HCT116 (cell line): ENCODE measurements around the gene MN1.

ENCODE experiments used
- CEBPB ChIP-seq: IDR thresholded peaks from 2 replicates; pipeline ENCODE4 v1.6.1; 2012; ENCODE audit warnings: low read depth
- CTCF ChIP-seq, 3 experiments: fragments of 200-600 bp in 1 of 3; sonication (generic) in 1 of 3; IDR thresholded peaks in 2 of 3; conservative IDR thresholded peaks in 1 of 3; 2 replicates each; pipeline ENCODE4 v1.5.1; 2012 to 2017; ENCODE audit warnings: low read depth in 2 of 3, low read length in 2 of 3, antibody characterized with exemption in 1 of 3, borderline replicate concordance in 1 of 3, control low read depth in 1 of 3, mild to moderate bottlenecking in 1 of 3, mixed read lengths in 1 of 3, mixed run types in 1 of 3, moderate library complexity in 1 of 3; ENCODE audit not compliant: insufficient read depth in 1 of 3
- EZH2 ChIP-seq: fragments of 200-600 bp; sonication (generic); IDR thresholded peaks from 2 replicates; pipeline ENCODE4 v1.6.1; 2017; ENCODE audit warnings: antibody characterized with exemption, mixed run types
- FOSL1 ChIP-seq: IDR thresholded peaks from 2 replicates; pipeline ENCODE4 v1.6.1; 2012; ENCODE audit warnings: low read depth
- MAX ChIP-seq: IDR thresholded peaks from 2 replicates; pipeline ENCODE4 v1.6.1; 2012
- POLR2A ChIP-seq: IDR thresholded peaks from 2 replicates; pipeline ENCODE4 v1.7.0; 2011; ENCODE audit warnings: borderline replicate concordance; ENCODE audit not compliant: insufficient read depth, insufficient read length; ENCODE audit errors: extremely low read depth
- POLR2AphosphoS5 ChIP-seq: IDR thresholded peaks from 2 replicates; pipeline ENCODE4 v1.6.1; 2011; ENCODE audit warnings: mild to moderate bottlenecking, low read depth, low read length, moderate library complexity
- RAD21 ChIP-seq: IDR thresholded peaks from 2 replicates; pipeline ENCODE4 v1.6.1; 2012; ENCODE audit warnings: low read depth, mild to moderate bottlenecking
- REST ChIP-seq: IDR thresholded peaks from 2 replicates; pipeline ENCODE4 v1.6.1; 2012; ENCODE audit warnings: low read depth
- SP1 ChIP-seq: IDR thresholded peaks from 2 replicates; pipeline ENCODE4 v1.6.1; 2012; ENCODE audit warnings: low read depth
- TCF7L2 ChIP-seq: IDR thresholded peaks from 2 replicates; pipeline ENCODE4 v1.7.0; 2011; ENCODE audit warnings: borderline replicate concordance, inconsistent platforms; ENCODE audit not compliant: insufficient read depth, insufficient read length; ENCODE audit errors: extremely low read depth
- ZFX ChIP-seq: fragments of 450-650 bp; IDR thresholded peaks from 2 replicates; pipeline ENCODE4 v1.6.1; 2017
- ZNF274 ChIP-seq: fragments of 200-500 bp; sonication (Bioruptor generic); IDR thresholded peaks from 2 replicates; pipeline ENCODE4 v1.6.1; 2014; ENCODE audit warnings: mild to moderate bottlenecking, low read depth, low read length, inconsistent platforms

GRCh38 chr22:27719535-27720227, 81.9 kb downstream of the MN1 start:
- no peak for TF ChIP-seq FOSL1
- TF ChIP-seq CTCF (IDR thresholded peaks at IDR 0.05 in 2 of 3, conservative IDR thresholded peaks at IDR 0.05 in 1 of 3; ENCODE audit: borderline replicate concordance in 1 of 3, insufficient read depth in 1 of 3, low read depth in 2 of 3, low read length in 2 of 3) = no peak
- TF ChIP-seq MAX = 0 out of 2 replicates have a peak, but pooled peaks have one; percentile 57
- no peak for TF ChIP-seq CEBPB
- no peak for TF ChIP-seq TCF7L2
- TF ChIP-seq EZH2 = no peak
- TF ChIP-seq REST = no peak
- TF ChIP-seq ZNF274 = no peak
- TF ChIP-seq POLR2AphosphoS5 = no peak
- no peak for TF ChIP-seq SP1
- TF ChIP-seq ZFX = no peak
- no peak for TF ChIP-seq RAD21
- TF ChIP-seq POLR2A = no peak
